Testis (tissue), 3 donors: ENCODE measurements around the gene NLK. TPM values are rescaled to one million over a fixed set of nuclear protein-coding genes. Genes with fewer than 3 reads are reported as not detected.

Experiments used
- DNase-seq: peaks from one replicate; pipeline ENCODE4 v3.0.0-alpha.2; 2019
- H3K27ac ChIP-seq, 2 donors: fragments of 200-600 bp; sonication (generic); one replicate each; pipeline ENCODE4 v1.5.1; 2019
- H3K27me3 ChIP-seq: fragments of 200-600 bp; sonication (generic); one replicate; pipeline ENCODE4 v1.5.1; 2019
- H3K36me3 ChIP-seq: fragments of 200-600 bp; sonication (generic); one replicate; pipeline ENCODE4 v1.5.1; 2017; ENCODE audit warnings: low read depth; ENCODE audit errors: missing control alignments
- H3K4me1 ChIP-seq: fragments of 200-600 bp; sonication (generic); one replicate; pipeline ENCODE4 v1.5.1; 2019
- H3K4me3 ChIP-seq, 2 donors: fragments of 200-600 bp; sonication (generic); one replicate each; pipeline ENCODE4 v1.5.1; 2017 to 2019
- H3K9me3 ChIP-seq: fragments of 200-600 bp; sonication (generic); one replicate; pipeline ENCODE4 v1.5.1; 2017
- CTCF ChIP-seq, 3 experiments: fragments of 450-650 bp in 2 of 3; fragments of 200-600 bp in 1 of 3; sonication (generic) in 1 of 3; IDR thresholded peaks; one replicate each; pipeline ENCODE4 v1.5.1; 2016 to 2019; ENCODE audit warnings: antibody characterized with exemption in 3 of 3, mild to moderate bottlenecking in 2 of 3, moderate library complexity in 1 of 3
- POLR2A ChIP-seq: fragments of 450-650 bp; IDR thresholded peaks from one replicate; pipeline ENCODE4 v1.6.1; 2017; ENCODE audit warnings: antibody characterized with exemption, mild to moderate bottlenecking, moderate library complexity
- WGBS, 2 donors: methylation state at CpG; one replicate each; pipeline ENCODE4 v1.1.5; 2018; 5-methylcytosine and 5-hydroxymethylcytosine counted together
- intact Hi-C: fragments of 100-400 bp; cut with DNase I; formaldehyde crosslinking; loops from one replicate; pipeline ENCODE4 v1.15.1; 2023; ENCODE audit warnings: low total_unique reads
- polyA plus RNA-seq: library from polyadenylated mRNA; stranded (reverse); fragments of 350-450 nt; fragmentation: Illumina TruSeq; extraction: RNeasy Lipid Tissue Mini Kit (QIAGEN cat#74804); gene quantifications from one replicate; pipeline ENCODE4 v1.2.3, GENCODE V29; 2014; ENCODE audit warnings: low read depth, low replicate concordance; ENCODE audit not compliant: insufficient read depth
- total RNA-seq, 2 donors: library from RNA; depleted of rRNA; stranded (reverse); fragments of >200 nt; gene quantifications; one replicate each; pipeline ENCODE4 v1.2.3, GENCODE V29; 2016

Gene NLK
- total and polyA plus RNA-seq, 3 donors from 2014 or later = 40.8 to 54.4 (median 47.0) TPM

DNA sequence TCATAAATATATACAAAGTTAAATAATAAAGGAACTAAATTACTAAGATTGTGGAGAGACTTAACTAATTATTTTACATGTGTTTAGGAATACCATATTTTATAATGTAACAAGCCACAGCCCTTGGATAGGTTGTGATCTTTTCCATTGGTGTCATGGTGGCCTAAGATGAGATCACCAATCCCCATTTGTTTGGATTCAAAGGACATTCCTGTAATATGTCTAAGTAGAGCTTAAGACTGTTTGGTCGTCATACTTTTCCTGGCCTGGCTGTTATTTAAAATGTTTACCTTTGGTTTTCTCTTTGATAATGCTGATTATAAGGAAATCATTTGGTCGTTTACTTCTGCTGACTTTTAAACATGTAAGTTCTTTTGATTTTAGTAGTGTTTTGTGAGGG lies 118.1 kb downstream of the NLK start:
- Histone ChIP-seq H3K9me3 (no peaks in the 10 kb centered on the region), H3K36me3 (no peaks in the 10 kb centered on the region), H3K27ac (no peak overlapping the region), H3K4me1 (no peaks in the 10 kb centered on the region), H3K27me3 (no peaks in the 10 kb centered on the region), H3K4me3 (no peak overlapping the region)
- no peak for DNase-seq
- intact Hi-C loops = no loop called here
- TF ChIP-seq CTCF (IDR thresholded peaks at IDR 0.05) (no peak), POLR2A (no peak)
- 89% methylated on average over 2 of the region's 2 CpGs for WGBS, 2 donors

DNA sequence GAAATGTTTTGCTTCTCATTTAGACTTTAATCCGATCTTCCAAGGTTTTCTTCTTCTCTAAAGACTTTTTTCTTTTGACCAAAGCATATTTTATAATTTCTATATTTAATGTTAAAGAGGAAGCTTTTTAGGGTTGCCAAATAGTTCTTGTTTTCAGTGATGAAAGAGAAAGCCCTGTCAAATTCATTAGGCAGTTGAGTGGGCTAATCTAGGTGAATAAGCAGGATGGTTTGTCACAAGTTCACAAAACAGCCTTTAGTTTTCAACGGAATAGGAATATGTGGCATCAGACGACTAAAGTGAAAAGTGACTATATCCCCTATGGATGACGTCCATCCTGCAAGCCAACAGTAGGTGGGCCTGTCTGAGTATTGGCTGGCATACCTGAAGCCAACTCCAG lies 118.8 kb downstream of the NLK start:
- H3K9me3 ChIP-seq = no peaks in the 10 kb centered on the region
- H3K27ac ChIP-seq = no peak overlapping the region
- TF ChIP-seq CTCF (IDR thresholded peaks at IDR 0.05) (no peak), POLR2A (no peak)
- no peaks in the 10 kb centered on the region for H3K4me1 ChIP-seq
- 84 to 91% methylated on average over 4 of the region's 4 CpGs for WGBS, 2 donors
- intact Hi-C loops = no loop called here
- H3K36me3 ChIP-seq = no peaks in the 10 kb centered on the region
- DNase-seq = no peak
- no peaks in the 10 kb centered on the region for H3K27me3 ChIP-seq
- H3K4me3 ChIP-seq = no peak overlapping the region

DNA sequence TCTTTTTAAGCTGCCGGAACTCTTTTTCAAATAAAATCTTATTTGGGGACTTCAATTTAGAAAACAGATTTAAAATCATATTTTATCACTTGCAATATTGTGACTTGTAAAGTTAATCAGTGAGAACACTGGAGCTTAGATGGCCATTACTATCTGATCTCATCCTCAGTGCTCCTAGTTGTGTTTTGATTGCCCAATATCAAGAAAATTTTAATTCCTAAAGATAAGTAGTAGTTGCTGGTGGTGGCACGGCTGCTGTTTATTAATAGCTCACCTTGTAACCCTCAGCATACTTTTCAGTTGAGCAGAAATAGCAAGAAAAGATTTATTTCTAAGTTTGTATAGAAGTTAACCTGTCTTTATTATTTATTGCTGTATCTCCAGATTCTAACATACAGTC lies 124.0 kb downstream of the NLK start:
- 81 to 90% methylated on average over 2 of the region's 2 CpGs for WGBS, 2 donors
- intact Hi-C loops = no loop called here
- Histone ChIP-seq H3K27me3 (no peaks in the 10 kb centered on the region), H3K36me3 (no peaks in the 10 kb centered on the region), H3K27ac (no peak overlapping the region), H3K4me3 (no peak overlapping the region), H3K9me3 (no peaks in the 10 kb centered on the region), H3K4me1 (no peaks in the 10 kb centered on the region)
- no peak for TF ChIP-seq CTCF (IDR thresholded peaks at IDR 0.05)
- TF ChIP-seq POLR2A = no peak
- DNase-seq = no peak

GRCh38 chr17:28169621-28170349 lies 127.3 kb downstream of the NLK start:
- TF ChIP-seq CTCF (IDR thresholded peaks at IDR 0.05) (no peak), POLR2A (no peak)
- 90 to 93% methylated on average over 3 of the region's 3 CpGs for WGBS, 2 donors
- no peaks in the 10 kb centered on the region for H3K36me3 ChIP-seq
- no peak overlapping the region for H3K27ac ChIP-seq
- no peak for DNase-seq
- H3K9me3 ChIP-seq = no peaks in the 10 kb centered on the region
- H3K4me1 ChIP-seq = no peaks in the 10 kb centered on the region
- intact Hi-C loops = no loop called here
- no peaks in the 10 kb centered on the region for H3K27me3 ChIP-seq
- no peak overlapping the region for H3K4me3 ChIP-seq

GRCh38 chr17:28170771-28171170 lies 128.3 kb downstream of the NLK start:
- H3K27me3 ChIP-seq = no peaks in the 10 kb centered on the region
- intact Hi-C loops = no loop called here
- DNase-seq = no peak
- no peak overlapping the region for H3K27ac ChIP-seq
- no peak for TF ChIP-seq CTCF (IDR thresholded peaks at IDR 0.05)
- no peaks in the 10 kb centered on the region for H3K4me1 ChIP-seq
- no peaks in the 10 kb centered on the region for H3K9me3 ChIP-seq
- no peaks in the 10 kb centered on the region for H3K36me3 ChIP-seq
- H3K4me3 ChIP-seq = no peak overlapping the region
